Sigmoid colon (tissue), 7 donors: ENCODE results near the gene DCAF10. TPM values are rescaled to one million over a fixed set of nuclear protein-coding genes. Genes with fewer than 3 reads are reported as not detected.
"Not testable (repeated sequence)": the region's sequence is repeated elsewhere in the genome, so short reads cannot be mapped to it uniquely, and the experiment has no call there.

Experiments
- DNase-seq: peaks from one replicate; pipeline ENCODE4 v3.0.0-alpha.2; 2019
- H3K27ac ChIP-seq, 4 donors: fragments of 200-600 bp; sonication (generic); one replicate each; pipeline ENCODE4 v1.5.1; 2016 to 2019; ENCODE audit warnings: mild to moderate bottlenecking in 1 of 4
- H3K27me3 ChIP-seq, 3 donors: fragments of 200-600 bp; sonication (generic); one replicate each; pipeline ENCODE4 v1.5.1; 2019; ENCODE audit warnings: mild to moderate bottlenecking in 1 of 3
- H3K36me3 ChIP-seq, 4 donors: fragments of 200-600 bp; sonication (generic); one replicate each; pipeline ENCODE4 v1.5.1; 2016 to 2019
- H3K4me1 ChIP-seq, 4 donors: fragments of 200-600 bp; sonication (generic); one replicate each; pipeline ENCODE4 v1.5.1; 2017 to 2019
- H3K4me3 ChIP-seq, 4 donors: fragments of 200-600 bp; sonication (generic); one replicate each; pipeline ENCODE4 v1.5.1; 2017 to 2019; ENCODE audit warnings: mild to moderate bottlenecking in 2 of 4, moderate library complexity in 1 of 4
- H3K9me3 ChIP-seq, 4 donors: fragments of 200-600 bp in 3 of 4; sonication (generic) in 3 of 4; one replicate each; pipeline versions ENCODE4 v1.5.1 to v1.6.1; 2013 to 2019
- EP300 ChIP-seq, 4 donors: sonication (generic); formaldehyde crosslinking; IDR thresholded peaks; one replicate each; pipeline ENCODE4 v1.6.1; 2017; ENCODE audit warnings: antibody characterized with exemption in 4 of 4
- POLR2A ChIP-seq, 2 donors: fragments of 450-650 bp; IDR thresholded peaks; one replicate each; pipeline ENCODE4 v1.6.1; 2016; ENCODE audit warnings: antibody characterized with exemption in 2 of 2, mild to moderate bottlenecking in 2 of 2, moderate library complexity in 2 of 2
- POLR2AphosphoS5 ChIP-seq, 4 donors: sonication (generic); formaldehyde crosslinking; IDR thresholded peaks; one replicate each; pipeline ENCODE4 v1.6.1; 2017; ENCODE audit warnings: antibody characterized with exemption in 4 of 4
- WGBS, 2 donors: extraction: QIAGEN DNeasy Blood & Tissue Kit; methylation state at CpG; one replicate each; pipeline ENCODE4 v1.1.7; 2013; 5-methylcytosine and 5-hydroxymethylcytosine counted together
- intact Hi-C: fragments of 100-400 bp; cut with DNase I; formaldehyde crosslinking; loops from one replicate; pipeline ENCODE4 v1.15.1; 2023
- polyA plus RNA-seq, 3 donors: library from polyadenylated mRNA; stranded (reverse); fragments of 200-250 nt; gene quantifications; one replicate each; pipeline ENCODE4 v1.2.3, GENCODE V29; 2013
- total RNA-seq, 4 donors: library from RNA; depleted of rRNA; stranded (reverse); fragments of >200 nt; gene quantifications; one replicate each; pipeline ENCODE4 v1.1.0, GENCODE V29; 2016
- TF ChIP-seq, protein P1 (sequence below), 4 experiments: fragments of 450-650 bp in 3 of 4; fragments of 200-600 bp in 1 of 4; IDR thresholded peaks; one replicate each; pipeline ENCODE4 v1.5.1; 2016 to 2019; ENCODE audit warnings: antibody characterized with exemption in 4 of 4, mild to moderate bottlenecking in 3 of 4, moderate library complexity in 2 of 4
- donor health status: healthy with polysubstance abuse.
- donor health status: Bipolar disorder and iron deficiency.
- donor health status: healthy.

DCAF10 gene
- total and polyA plus RNA-seq, 7 donors, result 4.8 to 49.3 (median 29.1) TPM

DNA sequence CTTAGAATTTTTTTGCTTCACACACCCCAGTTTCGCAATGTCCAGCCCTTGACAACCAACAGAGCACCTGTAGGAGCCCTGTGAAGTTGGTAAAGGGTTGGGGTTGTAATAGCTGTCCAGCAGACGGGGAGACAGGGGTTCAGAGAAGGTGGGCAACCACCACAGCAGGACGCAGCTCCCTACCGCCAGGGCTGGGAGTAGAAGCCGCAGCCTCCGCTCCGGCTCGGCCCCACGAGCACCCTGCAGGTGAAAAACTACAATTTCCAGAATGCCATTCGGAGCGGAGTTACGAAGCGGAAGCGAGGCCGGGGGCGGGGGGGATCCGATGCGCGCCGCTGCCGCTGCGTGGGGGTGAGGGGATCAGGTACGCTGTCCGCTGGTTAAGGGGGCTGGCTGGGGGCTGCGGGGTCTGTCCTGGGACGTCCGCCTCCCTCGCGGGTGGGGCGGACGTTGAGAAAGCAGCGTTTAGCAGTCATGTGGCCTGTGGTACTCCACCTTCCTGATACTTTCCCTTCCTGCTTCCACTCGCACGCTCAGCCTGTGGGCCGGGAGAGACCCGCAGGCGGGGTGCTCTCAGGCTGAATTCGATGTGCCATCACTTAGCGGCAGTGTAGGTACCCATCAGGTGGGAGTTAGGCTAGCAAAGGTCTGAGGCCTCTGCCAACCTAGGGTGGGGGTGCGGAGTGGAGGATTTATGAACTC is 47.0 kb upstream of the DCAF10 start, which contains the start of gene TRMT10B:
TRMT10B (plus strand) TSS at position 317 of the 702 bp plus-strand sequence. CDS start 8,127 bp downstream, outside the sequence.
- 3% methylated on average over 40 of the region's 40 CpGs for WGBS, 2 donors
- Histone ChIP-seq H3K9me3 (no peaks in the 10 kb centered on the region), H3K4me1 (peaks cover 0 to 10% (median 7%) of the 10 kb centered on the region in 4 donors), H3K27me3 (no peaks in the 10 kb centered on the region), H3K36me3 (no peaks in the 10 kb centered on the region), H3K4me3 (peak within 1 kb of the TSS; percentile 67 to 80 (median 68)), H3K27ac (peak within 1 kb of the TSS; percentile 79 to 86 (median 81))
- intact Hi-C loops, result loop anchor here (5.0 to 10.0 kb wide), 3 partner anchors 161 to 611 kb away; partner anchors contain the start of genes POLR1E and TOMM5
- peak; percentile 75 for DNase-seq
- TF ChIP-seq POLR2A (IDR thresholded peaks at IDR 0.05), result peak; percentile 8 to 14
- TF ChIP-seq, protein P1, sequence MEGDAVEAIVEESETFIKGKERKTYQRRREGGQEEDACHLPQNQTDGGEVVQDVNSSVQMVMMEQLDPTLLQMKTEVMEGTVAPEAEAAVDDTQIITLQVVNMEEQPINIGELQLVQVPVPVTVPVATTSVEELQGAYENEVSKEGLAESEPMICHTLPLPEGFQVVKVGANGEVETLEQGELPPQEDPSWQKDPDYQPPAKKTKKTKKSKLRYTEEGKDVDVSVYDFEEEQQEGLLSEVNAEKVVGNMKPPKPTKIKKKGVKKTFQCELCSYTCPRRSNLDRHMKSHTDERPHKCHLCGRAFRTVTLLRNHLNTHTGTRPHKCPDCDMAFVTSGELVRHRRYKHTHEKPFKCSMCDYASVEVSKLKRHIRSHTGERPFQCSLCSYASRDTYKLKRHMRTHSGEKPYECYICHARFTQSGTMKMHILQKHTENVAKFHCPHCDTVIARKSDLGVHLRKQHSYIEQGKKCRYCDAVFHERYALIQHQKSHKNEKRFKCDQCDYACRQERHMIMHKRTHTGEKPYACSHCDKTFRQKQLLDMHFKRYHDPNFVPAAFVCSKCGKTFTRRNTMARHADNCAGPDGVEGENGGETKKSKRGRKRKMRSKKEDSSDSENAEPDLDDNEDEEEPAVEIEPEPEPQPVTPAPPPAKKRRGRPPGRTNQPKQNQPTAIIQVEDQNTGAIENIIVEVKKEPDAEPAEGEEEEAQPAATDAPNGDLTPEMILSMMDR (IDR thresholded peaks at IDR 0.05), result peak in 2 of 4 experiments; percentile 20 to 21
- TF ChIP-seq POLR2AphosphoS5 (IDR thresholded peaks at IDR 0.05), result peak in 3 of 4 donors; percentile 11 to 45 (median 39)
- no peak for TF ChIP-seq EP300 (IDR thresholded peaks at IDR 0.05)

DNA sequence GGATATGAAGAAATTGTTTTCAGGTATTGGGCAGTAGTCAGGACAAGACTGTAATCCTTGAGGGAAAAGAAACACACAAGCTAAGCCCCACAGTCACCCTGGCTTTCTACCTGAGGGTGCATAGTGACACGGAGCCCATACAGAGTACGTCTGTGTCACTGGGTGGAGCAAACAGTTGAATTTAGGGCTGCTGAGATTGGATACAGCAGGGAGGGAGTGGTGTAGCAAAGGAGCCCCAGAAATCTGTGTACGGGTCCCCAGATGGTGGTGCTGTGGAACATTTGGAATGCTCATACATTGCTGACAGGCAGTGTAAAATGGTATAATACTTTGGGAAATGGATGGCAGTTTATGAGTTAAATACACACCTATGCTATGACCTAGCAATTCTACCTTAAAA is 41.9 kb upstream of the DCAF10 start:
- no peak overlapping the region for H3K4me3 ChIP-seq
- 91 to 92% methylated on average over 3 of the region's 3 CpGs for WGBS, 2 donors
- H3K36me3 ChIP-seq, result peaks cover 0 to 10% (median 0%) of the 10 kb centered on the region in 4 donors
- peaks cover 0 to 20% (median 7%) of the 10 kb centered on the region in 4 donors for H3K4me1 ChIP-seq
- intact Hi-C loops, result loop anchor here (10.0 kb wide), 2 partner anchors 274 to 606 kb away; partner anchors contain the start of gene POLR1E
- no peak overlapping the region for H3K27ac ChIP-seq
- TF ChIP-seq POLR2AphosphoS5 (IDR thresholded peaks at IDR 0.05), result no peak
- no peaks in the 10 kb centered on the region for H3K9me3 ChIP-seq
- DNase-seq, result no peak
- H3K27me3 ChIP-seq, result no peaks in the 10 kb centered on the region

DNA sequence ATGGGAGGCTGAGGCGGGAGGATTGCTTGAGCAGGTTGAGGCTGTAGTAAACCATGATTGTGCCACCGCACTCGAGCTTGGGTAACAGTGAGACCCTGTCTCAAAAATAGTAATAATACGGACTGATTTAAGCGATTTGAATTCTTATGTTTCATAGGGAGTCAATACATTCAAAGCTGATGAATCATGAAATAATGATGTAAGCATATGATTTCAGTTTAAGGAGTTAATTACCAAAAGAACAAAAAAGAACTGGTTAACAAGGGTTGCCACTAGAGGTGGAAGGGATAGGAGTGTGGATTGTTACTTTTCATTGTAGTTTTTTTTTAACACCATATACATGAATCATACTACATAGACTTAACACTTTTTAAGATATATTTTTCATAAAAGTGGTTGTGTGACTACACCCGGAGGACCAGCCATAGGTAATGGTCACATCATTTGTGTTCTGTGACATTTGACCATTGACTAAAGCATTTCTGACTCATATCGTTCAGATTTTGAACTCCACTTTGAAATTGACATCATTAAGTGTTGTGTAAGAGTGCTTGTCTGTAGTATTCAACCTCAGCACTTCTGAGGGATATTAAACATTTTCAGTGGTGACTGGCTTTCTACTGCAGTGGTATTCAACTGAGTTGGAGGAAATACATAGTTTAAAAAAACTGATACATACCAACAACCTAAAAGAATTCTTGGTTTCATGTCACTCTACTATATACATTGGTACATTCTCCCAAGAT is 40.0 kb upstream of the DCAF10 start:
- Histone ChIP-seq H3K4me1 (peaks cover 0 to 10% (median 0%) of the 10 kb centered on the region in 4 donors), H3K4me3 (no peak overlapping the region), H3K27ac (no peak overlapping the region), H3K9me3 (no peaks in the 10 kb centered on the region), H3K36me3 (peaks cover 0 to 22% (median 0%) of the 10 kb centered on the region in 4 donors), H3K27me3 (no peaks in the 10 kb centered on the region)
- 91 to 93% methylated on average over 7 of the region's 7 CpGs for WGBS, 2 donors
- DNase-seq, result no peak
- intact Hi-C loops, result no loop called here
- TF ChIP-seq POLR2AphosphoS5 (IDR thresholded peaks at IDR 0.05) (no peak), EP300 (IDR thresholded peaks at IDR 0.05) (no peak), POLR2A (IDR thresholded peaks at IDR 0.05) (no peak)
- TF ChIP-seq, protein P1 (IDR thresholded peaks at IDR 0.05), result no peak

DNA sequence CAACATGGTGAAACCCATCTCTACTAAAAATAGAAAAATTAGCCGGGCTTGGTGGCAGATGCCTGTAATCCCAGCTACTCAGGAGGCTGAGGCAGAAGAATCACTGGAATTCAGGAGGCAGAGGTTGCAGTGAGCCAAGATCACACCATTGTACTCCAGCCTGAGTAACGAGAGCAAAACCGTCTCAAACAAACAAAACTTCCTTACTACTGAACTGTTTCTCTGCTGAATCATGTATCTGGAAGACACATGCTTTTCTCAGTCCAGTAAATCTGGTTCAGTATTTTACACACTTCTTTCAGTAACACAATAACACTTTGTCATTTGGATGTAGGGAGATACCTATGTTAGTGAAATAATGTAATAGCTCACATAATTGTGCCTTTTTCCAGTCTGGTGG is 39.1 kb upstream of the DCAF10 start:
- Histone ChIP-seq H3K27me3 (no peaks in the 10 kb centered on the region), H3K36me3 (peaks cover 0 to 22% (median 0%) of the 10 kb centered on the region in 4 donors), H3K9me3 (no peaks in the 10 kb centered on the region), H3K27ac (peak overlapping the region in 2 of 4 donors; percentile 5 to 10), H3K4me1 (peaks cover 0 to 10% (median 0%) of the 10 kb centered on the region in 4 donors), H3K4me3 (no peak overlapping the region)
- 80 to 81% methylated on average over 3 of the region's 3 CpGs for WGBS, 2 donors
- intact Hi-C loops, result no loop called here
- no peak for TF ChIP-seq POLR2A (IDR thresholded peaks at IDR 0.05)
- TF ChIP-seq, protein P1 (IDR thresholded peaks at IDR 0.05), result no peak
- TF ChIP-seq EP300 (IDR thresholded peaks at IDR 0.05), result no peak
- DNase-seq, result no peak

DNA sequence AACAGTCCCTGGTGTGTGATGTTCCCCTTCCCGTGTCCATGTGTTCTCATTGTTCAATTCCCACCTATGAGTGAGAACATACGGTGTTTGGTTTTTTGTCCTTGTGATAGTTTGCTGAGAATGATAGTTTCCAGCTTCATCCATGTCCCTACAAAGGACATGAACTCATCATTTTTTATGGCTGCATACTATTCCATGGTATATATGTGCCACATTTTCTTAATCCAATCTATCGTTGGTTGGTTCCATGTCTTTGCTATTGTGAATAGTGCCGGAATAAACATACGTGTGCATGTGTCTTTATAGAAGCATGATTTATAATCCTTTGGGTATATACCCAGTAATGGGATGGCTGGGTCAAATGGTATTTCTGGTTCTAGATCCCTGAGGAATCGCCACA is 35.3 kb upstream of the DCAF10 start:
- H3K27ac ChIP-seq, intact Hi-C loops, H3K4me3 ChIP-seq, H3K27me3 ChIP-seq, H3K9me3 ChIP-seq, DNase-seq: not testable (repeated sequence)
- peaks cover 0 to 47% (median 2%) of the 10 kb centered on the region in 4 donors for H3K36me3 ChIP-seq
- WGBS, 2 donors, result 90 to 96% methylated on average over 6 of the region's 6 CpGs
- peaks cover 0 to 10% (median 0%) of the 10 kb centered on the region in 4 donors for H3K4me1 ChIP-seq
